Measurements from ENCODE around the gene ZNF300.

- TF ChIP-seq CTCF (IDR thresholded peaks at IDR 0.05; ENCODE audit: borderline replicate concordance, extremely low read depth, low read length, poor library complexity, severe bottlenecking) (no peak), EZH2 (IDR thresholded peaks at IDR 0.05; ENCODE audit: borderline replicate concordance, low read depth, low read length, severe bottlenecking) (no peak)
Observed at GRCh38 chr5:150945486-150945885, 40.7 kb upstream of the ZNF300 start.

All from DND-41 (cell line).